ENCODE data around the gene PXN.
A peak's percentile ranks its signal among the peaks of the same experiment; 100 is the strongest.
"Not testable (repeated sequence)": the region's sequence is repeated elsewhere in the genome, so short reads cannot be mapped to it uniquely, and the experiment has no call there.

Gene PXN

GRCh38 chr12:120204171-120204570 is 61.4 kb downstream of the PXN start:
- no peak for DNase-seq

GRCh38 chr12:120200364-120200800 is 65.1 kb downstream of the PXN start:
- DNase-seq = no peak

- DNase-seq = peak; percentile 55
These were observed 65.8 kb downstream of the PXN start for GRCh38 chr12:120199595-120200306.

GRCh38 chr12:120199025-120199424 is 66.5 kb downstream of the PXN start:
- no peak for DNase-seq

GRCh38 chr12:120197542-120197887 is 68.0 kb downstream of the PXN start:
- no peak for DNase-seq

- not testable (repeated sequence) for DNase-seq
These were observed 68.6 kb downstream of the PXN start for GRCh38 chr12:120196817-120197541.

GRCh38 chr12:120196363-120196762 is 69.2 kb downstream of the PXN start:
- no peak for DNase-seq

GRCh38 chr12:120194534-120195395 is 70.8 kb downstream of the PXN start, which contains the start of gene GCN1:
Gene GCN1 (minus strand): TSS chr12:120194715. CDS start chr12:120194697, 18 bp downstream.
- DNase-seq = peak; percentile 90

GRCh38 chr12:120194226-120194533 is 71.3 kb downstream of the PXN start:
- DNase-seq = no peak

GRCh38 chr12:120193286-120193685 is 72.2 kb downstream of the PXN start:
- DNase-seq = not testable (repeated sequence)

GRCh38 chr12:120190985-120191480 is 74.5 kb downstream of the PXN start:
- DNase-seq = no peak

GRCh38 chr12:120190386-120190785 is 75.1 kb downstream of the PXN start:
- DNase-seq = no peak

- DNase-seq = no peak
These were observed 78.9 kb downstream of the PXN start for GRCh38 chr12:120186654-120187053.

GRCh38 chr12:120183211-120183631 is 82.3 kb downstream of the PXN start:
- no peak for DNase-seq

GRCh38 chr12:120181991-120182631 is 83.4 kb downstream of the PXN start:
- no peak for DNase-seq

- no peak for DNase-seq
These were observed 84.6 kb downstream of the PXN start for GRCh38 chr12:120180975-120181374.

GRCh38 chr12:120175537-120175936 is 90.0 kb downstream of the PXN start:
- no peak for DNase-seq

- DNase-seq = no peak
These were observed 90.5 kb downstream of the PXN start for GRCh38 chr12:120175062-120175461.

- DNase-seq = no peak
These were observed 93.5 kb downstream of the PXN start for GRCh38 chr12:120172053-120172452.

GRCh38 chr12:120170631-120171030 is 94.9 kb downstream of the PXN start:
- DNase-seq = no peak

- DNase-seq = no peak
These were observed 95.6 kb downstream of the PXN start for GRCh38 chr12:120169946-120170345.

GRCh38 chr12:120168337-120168736 is 97.2 kb downstream of the PXN start:
- no peak for DNase-seq
